T-helper 1 cell treated with Interleukin-12 subunit alpha and Interleukin-12 subunit beta and Interleukin-4 antibody, amounts not matched to agents 30 μg/mL and 1 μg/mL, for 36 hours (primary cell): ENCODE measurements around the gene MAT2A.
A peak's percentile ranks its signal among the peaks of the same experiment; 100 is the strongest.

Experiments
- H3K27ac Mint-ChIP-seq: one replicate; pipeline ENCODE4 v1.8.0; 2021; ENCODE audit warnings: mild to moderate bottlenecking, mixed read lengths
- H3K27me3 Mint-ChIP-seq: one replicate; pipeline ENCODE4 v1.8.0; 2021; ENCODE audit warnings: low read depth, mixed read lengths
- H3K36me3 Mint-ChIP-seq: one replicate; pipeline ENCODE4 v1.8.0; 2021; ENCODE audit warnings: low read depth, mixed read lengths
- H3K4me1 Mint-ChIP-seq: one replicate; pipeline ENCODE4 v1.8.0; 2021; ENCODE audit warnings: low read depth, mixed read lengths
- H3K4me3 Mint-ChIP-seq: one replicate; pipeline ENCODE4 v1.8.0; 2021; ENCODE audit warnings: mild to moderate bottlenecking, moderate library complexity, mixed read lengths
- H3K9me3 Mint-ChIP-seq: one replicate; pipeline ENCODE4 v1.8.0; 2021; ENCODE audit warnings: mixed read lengths

MAT2A gene

DNA sequence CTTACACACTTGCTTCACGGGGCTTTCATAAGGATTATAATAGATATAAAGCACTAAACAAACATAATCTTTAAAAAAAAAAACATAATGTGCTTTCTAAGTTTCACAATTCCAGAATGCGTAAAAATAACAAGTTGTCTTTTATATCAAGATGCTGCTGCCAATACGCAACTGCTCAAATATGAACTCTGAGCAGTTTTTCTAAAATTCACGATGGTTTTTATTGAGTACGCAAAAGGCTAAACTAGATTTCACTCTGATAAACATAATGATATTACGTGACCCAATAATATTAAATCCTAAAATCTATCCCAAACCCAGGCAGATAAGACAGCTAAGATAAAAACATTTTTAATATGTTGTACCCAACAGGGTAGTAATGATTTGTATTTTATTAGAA, 24.6 kb upstream of the MAT2A start:
- Mint-ChIP-seq H3K4me3 (no peak overlapping the region), H3K4me1 (no peaks in the 10 kb centered on the region), H3K27ac (no peak overlapping the region), H3K9me3 (no peaks in the 10 kb centered on the region), H3K36me3 (no peaks in the 10 kb centered on the region), H3K27me3 (peaks cover 11% of the 10 kb centered on the region)

DNA sequence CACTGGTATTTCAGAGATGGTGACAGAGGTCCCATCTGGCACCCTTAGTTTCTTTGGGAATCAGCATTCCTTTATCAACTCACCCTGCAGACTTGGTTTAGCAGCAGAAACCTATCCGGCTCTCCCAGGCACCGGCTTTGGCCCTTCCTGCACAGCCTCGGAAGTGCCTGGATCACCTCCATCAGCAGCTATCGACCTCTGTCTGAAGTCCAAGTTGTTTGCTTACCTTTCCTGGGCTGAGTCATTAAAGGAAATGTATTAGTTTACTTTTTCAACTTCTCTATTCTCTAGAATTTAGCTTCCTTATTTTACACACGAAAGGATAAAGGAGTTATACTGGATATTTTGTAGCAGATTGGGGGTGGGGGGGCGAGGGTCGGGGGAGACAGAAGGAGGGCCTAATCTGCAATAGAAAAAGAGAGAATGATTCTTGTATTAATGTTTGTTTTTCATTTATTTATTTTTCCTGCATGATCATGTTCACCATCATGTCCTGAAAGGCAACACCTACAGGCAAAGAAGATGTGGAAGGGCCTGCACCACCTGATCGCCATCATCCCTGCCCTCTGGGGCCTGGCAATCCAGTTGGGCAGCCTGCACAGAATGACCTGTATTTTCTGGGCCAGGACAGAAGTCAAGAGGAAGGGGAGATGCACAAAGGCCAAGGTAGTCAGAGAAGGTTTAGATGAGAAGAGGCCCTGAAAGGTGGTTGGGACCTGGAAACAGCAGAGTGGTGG, 22.1 kb upstream of the MAT2A start:
- peaks cover 11% of the 10 kb centered on the region for H3K27me3 Mint-ChIP-seq
- H3K9me3 Mint-ChIP-seq, result no peaks in the 10 kb centered on the region
- peak overlapping the region; percentile 59 for H3K27ac Mint-ChIP-seq
- no peaks in the 10 kb centered on the region for H3K4me1 Mint-ChIP-seq
- H3K4me3 Mint-ChIP-seq, result no peak overlapping the region
- H3K36me3 Mint-ChIP-seq, result no peaks in the 10 kb centered on the region

DNA sequence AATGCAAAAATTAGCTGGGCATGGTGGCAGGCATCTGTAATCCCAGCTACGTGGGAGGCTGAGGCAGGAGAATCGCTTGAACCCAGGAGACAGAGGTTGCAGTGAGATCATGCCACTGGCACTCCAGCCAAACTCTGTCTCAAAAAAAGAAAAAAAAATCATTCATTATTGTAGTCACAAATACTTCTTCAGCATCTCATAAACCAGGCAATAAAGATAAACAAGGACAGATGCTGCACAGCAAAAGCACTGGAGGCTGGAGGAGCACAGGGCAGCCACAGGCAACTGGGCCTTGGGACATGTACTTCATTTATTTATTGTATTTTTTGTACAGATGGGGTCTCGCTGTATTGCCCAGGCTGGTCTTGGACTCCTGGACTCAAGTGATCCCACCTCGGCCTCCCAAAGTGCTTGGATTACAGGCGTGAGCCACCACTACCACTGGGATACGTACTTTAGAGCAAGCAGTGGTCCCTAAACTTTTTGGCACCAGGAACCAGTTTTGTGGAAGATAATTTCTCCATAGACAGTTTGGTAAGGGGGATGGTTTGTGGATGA, 16.8 kb upstream of the MAT2A start:
- Mint-ChIP-seq H3K4me3 (no peak overlapping the region), H3K36me3 (no peaks in the 10 kb centered on the region)

DNA sequence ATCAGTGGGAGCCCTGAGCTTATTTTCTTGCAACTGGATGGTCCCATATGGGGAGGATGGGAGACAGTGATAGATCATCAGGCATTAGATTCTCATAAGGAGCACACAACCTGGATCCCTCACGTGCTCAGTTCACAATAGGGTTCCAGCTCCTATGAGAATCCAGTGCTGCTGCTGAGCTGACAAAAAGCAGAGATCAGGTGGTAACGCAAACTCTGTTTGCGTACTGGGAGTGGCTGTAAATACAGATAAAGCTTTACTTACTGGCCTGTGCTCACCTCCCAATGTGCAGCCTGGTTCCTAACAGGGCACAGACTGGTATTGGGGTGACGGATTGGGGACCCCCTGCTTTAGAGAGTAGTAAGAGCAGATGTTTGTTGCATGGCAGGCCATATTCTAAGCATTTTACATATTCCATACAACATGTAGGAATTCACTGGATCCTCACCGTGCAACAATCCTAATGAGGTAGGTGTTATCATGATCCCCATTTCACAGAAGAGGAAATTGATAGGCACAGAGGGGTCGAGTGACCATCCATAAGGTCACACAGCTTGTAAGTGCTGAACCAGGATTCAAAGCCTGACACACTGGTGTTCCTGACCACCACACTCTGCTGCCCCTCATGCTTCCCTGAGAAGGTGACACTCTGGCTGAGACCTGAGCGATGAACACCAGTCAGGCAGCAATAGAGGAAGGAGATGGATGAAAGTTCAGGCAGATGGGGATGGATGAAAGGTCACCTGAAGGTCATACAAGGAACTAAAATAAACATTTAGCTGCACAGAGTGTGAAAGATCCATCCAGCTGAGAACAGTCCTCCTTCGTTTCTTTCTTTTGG, 15.7 kb upstream of the MAT2A start:
- no peak overlapping the region for H3K4me3 Mint-ChIP-seq
- H3K9me3 Mint-ChIP-seq, result no peaks in the 10 kb centered on the region
- no peaks in the 10 kb centered on the region for H3K36me3 Mint-ChIP-seq
- H3K27me3 Mint-ChIP-seq, result peaks cover 19% of the 10 kb centered on the region
- H3K4me1 Mint-ChIP-seq, result no peaks in the 10 kb centered on the region
- no peak overlapping the region for H3K27ac Mint-ChIP-seq

More for the DNA sequence above, 16.8 kb upstream of the MAT2A start:
- Mint-ChIP-seq H3K4me1 (no peaks in the 10 kb centered on the region), H3K9me3 (no peaks in the 10 kb centered on the region), H3K27me3 (peaks cover 16% of the 10 kb centered on the region), H3K27ac (no peak overlapping the region)

DNA sequence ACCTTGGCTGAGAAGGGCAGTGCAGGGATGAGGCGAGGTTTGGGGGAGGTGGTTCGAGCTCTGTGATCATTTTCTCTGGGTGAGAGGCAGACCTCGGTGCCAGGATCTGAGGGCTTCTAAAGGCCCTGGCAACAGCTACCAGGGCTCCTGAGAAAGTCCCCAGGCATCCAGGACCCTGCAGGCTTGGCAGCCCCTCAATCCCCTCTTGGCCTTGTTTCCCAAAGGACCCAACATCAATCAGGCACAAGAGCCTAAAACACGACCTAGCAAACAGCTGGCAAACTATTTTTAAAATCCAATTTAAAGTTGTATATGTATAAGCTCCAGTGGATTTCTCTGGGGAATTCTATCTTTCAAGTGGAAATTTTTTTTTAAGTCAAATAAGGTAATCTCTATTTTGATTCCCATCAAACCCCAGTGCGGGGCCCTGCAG, 15.0 kb upstream of the MAT2A start:
- Mint-ChIP-seq H3K27ac (no peak overlapping the region), H3K9me3 (no peaks in the 10 kb centered on the region), H3K27me3 (peaks cover 22% of the 10 kb centered on the region), H3K4me3 (no peak overlapping the region), H3K4me1 (no peaks in the 10 kb centered on the region), H3K36me3 (no peaks in the 10 kb centered on the region)

DNA sequence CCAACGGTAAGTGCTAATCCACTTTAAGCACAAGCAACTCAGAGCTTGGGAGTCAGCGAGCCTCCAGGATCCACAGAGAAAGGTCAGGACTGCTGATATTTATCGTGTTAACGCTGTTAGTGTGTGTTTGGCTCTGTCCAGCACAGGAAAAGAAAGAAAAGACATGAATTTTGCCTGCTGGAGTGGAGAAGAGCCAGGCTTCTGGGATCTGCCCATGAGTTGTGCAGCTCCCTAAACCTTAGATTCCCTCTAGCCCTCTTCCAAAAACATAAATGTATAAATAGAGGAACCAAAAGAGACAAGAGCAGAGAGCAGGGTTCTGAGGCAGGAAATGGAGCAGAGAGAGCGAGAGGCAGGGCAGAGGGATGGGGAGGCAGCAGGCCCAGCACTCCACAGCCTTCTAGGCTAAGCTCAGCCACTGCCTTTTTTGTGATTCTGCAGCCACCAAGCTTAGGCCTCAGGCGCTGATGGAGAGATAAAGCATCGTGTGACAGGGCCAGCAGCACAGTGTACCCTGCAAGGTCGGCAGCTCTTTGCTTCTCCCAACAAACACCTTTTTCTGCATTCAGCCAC, 14.5 kb upstream of the MAT2A start:
- Mint-ChIP-seq H3K36me3 (no peaks in the 10 kb centered on the region), H3K27ac (no peak overlapping the region), H3K4me1 (no peaks in the 10 kb centered on the region), H3K27me3 (peaks cover 22% of the 10 kb centered on the region), H3K4me3 (no peak overlapping the region), H3K9me3 (no peaks in the 10 kb centered on the region)

DNA sequence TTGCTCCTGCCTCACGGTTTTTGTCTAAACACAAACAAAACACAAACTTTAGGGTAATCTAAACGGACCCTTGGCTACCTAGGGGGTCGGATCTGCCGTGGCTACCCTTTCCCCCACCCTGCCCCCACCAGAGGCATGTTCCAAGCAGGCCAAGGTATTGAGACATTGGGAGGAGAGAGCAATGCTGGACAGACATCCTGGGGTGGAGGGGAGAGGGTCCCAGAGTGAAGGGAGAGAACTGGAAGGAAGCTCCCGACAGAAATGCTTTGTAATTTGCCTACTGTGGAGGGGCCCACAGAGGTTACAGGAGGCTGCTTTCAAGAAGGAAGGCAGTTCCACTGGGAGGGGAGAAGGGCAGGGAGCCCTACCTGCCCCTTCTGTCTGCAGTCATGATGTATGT, 13.9 kb upstream of the MAT2A start:
- Mint-ChIP-seq H3K4me1 (no peaks in the 10 kb centered on the region), H3K36me3 (no peaks in the 10 kb centered on the region), H3K27me3 (peaks cover 22% of the 10 kb centered on the region), H3K9me3 (no peaks in the 10 kb centered on the region), H3K4me3 (no peak overlapping the region), H3K27ac (no peak overlapping the region)

DNA sequence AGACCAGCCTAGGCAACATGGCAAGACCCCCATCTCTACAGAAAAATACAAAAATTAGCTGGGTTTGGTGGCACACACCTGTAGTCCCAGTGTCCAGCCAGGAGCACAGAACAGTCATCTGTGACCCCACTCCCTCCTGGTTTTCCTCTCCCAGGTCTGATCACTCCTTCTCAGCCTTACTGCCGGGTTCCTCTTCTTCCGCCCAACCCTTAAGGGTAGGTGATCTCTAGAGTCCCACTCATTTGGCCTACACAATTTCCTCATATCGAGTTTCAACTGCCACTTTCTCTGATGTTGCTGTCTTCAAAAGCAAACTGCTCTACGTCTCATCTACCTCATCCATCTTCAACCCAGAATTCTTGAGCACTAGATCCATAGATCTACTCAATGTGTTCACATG, 13.4 kb upstream of the MAT2A start:
- Mint-ChIP-seq H3K27ac (no peak overlapping the region), H3K27me3 (peaks cover 22% of the 10 kb centered on the region), H3K4me1 (no peaks in the 10 kb centered on the region), H3K36me3 (no peaks in the 10 kb centered on the region), H3K4me3 (no peak overlapping the region), H3K9me3 (no peaks in the 10 kb centered on the region)

DNA sequence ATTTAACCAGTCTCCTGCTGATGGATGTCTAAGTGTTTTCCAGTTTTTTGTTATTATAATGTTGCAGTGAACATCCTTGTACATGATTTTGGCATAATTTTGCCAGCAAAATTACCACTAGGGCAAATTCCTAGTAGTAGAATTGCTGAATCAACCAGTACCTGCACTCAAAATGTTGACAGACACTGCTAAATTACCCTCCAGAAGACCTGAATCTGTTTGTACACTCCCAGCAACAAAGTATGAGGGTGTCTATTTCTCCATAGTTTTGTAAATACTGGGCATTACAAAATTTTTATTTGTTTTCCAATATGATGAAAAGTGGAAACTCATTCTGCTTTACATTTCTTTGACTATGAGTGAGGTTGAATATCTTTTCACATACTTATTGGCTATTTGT, 11.2 kb upstream of the MAT2A start:
- Mint-ChIP-seq H3K4me1 (no peaks in the 10 kb centered on the region), H3K4me3 (no peak overlapping the region), H3K9me3 (no peaks in the 10 kb centered on the region), H3K27me3 (peaks cover 22% of the 10 kb centered on the region), H3K27ac (no peak overlapping the region), H3K36me3 (no peaks in the 10 kb centered on the region)

DNA sequence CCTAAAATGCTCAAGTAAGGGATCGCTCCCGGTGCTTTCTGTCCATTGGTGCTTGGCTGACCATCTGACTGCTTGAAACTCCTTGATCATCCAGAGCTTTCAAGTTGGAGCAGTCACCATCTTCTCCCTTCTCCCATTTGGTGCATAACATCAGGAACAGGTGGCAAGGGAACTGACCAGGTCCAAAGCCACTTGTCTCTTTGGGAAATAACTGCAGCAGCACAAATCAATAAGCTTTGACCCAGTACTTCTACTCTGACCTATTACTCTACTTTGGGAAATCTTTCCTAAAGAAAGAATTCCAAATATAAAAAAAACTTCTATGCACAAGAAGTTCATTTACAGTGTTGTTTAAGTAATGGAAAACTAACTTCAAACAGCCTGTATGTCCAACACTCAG, 10.6 kb upstream of the MAT2A start:
- H3K4me3 Mint-ChIP-seq, result no peak overlapping the region
- H3K27me3 Mint-ChIP-seq, result peaks cover 22% of the 10 kb centered on the region
- no peak overlapping the region for H3K27ac Mint-ChIP-seq
- H3K4me1 Mint-ChIP-seq, result no peaks in the 10 kb centered on the region
- H3K36me3 Mint-ChIP-seq, result no peaks in the 10 kb centered on the region
- H3K9me3 Mint-ChIP-seq, result no peaks in the 10 kb centered on the region

DNA sequence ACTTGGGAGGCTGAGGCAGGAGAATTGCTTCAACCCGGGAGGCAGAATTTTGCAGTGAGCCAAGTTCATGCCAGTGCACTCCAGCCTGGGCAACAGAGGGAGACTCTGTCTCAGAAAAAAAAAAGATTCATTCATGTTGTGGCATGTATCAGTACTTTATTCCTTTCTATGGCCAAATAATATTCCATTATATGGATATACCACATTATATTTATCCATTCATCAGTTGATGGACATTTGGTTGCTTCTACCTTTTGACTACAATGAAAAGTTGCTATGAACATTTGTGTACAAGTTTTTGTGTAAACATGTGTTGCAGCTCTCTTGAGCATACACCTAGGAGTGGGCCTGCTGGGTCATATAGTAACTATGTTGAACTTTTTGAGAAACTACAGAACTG, 9.2 kb upstream of the MAT2A start:
- Mint-ChIP-seq H3K27me3 (peaks cover 21% of the 10 kb centered on the region), H3K9me3 (no peaks in the 10 kb centered on the region), H3K4me3 (no peak overlapping the region), H3K36me3 (no peaks in the 10 kb centered on the region), H3K4me1 (no peaks in the 10 kb centered on the region), H3K27ac (no peak overlapping the region)

DNA sequence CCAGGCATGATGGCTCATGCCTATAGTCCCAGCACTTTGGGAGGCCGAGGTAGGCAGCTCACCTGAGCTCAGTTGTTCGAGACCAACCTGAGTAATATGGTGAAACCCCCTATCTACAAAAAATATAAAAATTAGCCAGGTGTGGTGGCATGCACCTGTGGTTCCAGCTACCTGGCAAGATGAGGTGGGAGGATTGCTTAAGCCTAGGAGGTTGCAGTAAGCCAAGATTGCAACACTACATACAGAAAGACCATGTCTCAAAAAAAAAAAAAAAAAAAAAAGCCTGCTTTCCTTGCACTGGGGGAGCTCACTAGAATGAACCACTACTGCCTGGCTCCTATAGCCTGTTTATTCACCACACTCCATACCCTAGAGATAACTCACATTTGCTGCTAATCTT, 7.4 kb upstream of the MAT2A start:
- H3K4me3 Mint-ChIP-seq, result no peak overlapping the region
- H3K27me3 Mint-ChIP-seq, result peaks cover 14% of the 10 kb centered on the region
- no peaks in the 10 kb centered on the region for H3K36me3 Mint-ChIP-seq
- H3K9me3 Mint-ChIP-seq, result no peaks in the 10 kb centered on the region
- no peak overlapping the region for H3K27ac Mint-ChIP-seq
- peaks cover 4% of the 10 kb centered on the region for H3K4me1 Mint-ChIP-seq

DNA sequence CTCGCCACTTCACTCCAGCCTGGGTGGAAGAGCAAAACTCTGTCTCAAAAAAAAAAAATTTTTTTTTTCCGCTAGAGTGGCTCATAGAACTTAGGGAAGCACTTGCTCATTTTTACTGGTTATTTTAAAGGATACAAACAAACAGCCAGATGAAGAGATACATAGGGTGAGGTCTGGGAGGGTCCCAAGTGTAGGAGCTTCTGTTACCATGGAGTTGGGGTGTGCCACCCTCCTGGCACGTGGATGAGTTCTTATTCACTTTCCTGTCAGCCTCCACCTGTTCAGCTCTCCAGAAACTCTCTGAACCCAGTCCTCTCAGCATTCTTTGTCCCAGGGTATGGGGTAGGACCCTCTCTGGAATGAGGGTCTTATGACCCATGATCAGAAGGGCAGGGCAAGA, 4.9 kb upstream of the MAT2A start:
- Mint-ChIP-seq H3K9me3 (no peaks in the 10 kb centered on the region), H3K27ac (no peak overlapping the region), H3K27me3 (no peaks in the 10 kb centered on the region), H3K4me3 (no peak overlapping the region), H3K36me3 (no peaks in the 10 kb centered on the region), H3K4me1 (peaks cover 12% of the 10 kb centered on the region)

DNA sequence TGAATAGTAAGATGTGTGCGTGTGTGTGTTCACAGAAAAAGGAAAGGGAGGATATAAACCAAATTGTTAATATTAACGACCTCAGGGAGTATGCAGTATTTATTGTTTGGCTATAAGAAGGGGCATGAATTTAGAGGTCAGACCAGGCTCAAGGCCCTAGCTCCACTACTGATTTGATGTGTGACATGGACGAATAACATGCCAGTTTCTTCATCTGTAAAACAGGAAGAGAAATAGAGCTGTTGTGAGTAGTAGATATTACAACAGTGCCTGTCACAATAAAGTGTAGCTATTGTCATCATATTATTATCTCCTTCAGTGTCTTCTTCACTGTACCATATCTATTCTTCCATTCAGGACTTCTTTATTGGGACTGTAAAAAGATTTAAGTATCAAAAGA, 4.1 kb upstream of the MAT2A start:
- H3K4me3 Mint-ChIP-seq, result no peak overlapping the region
- H3K36me3 Mint-ChIP-seq, result peaks cover 3% of the 10 kb centered on the region
- H3K27ac Mint-ChIP-seq, result no peak overlapping the region
- no peaks in the 10 kb centered on the region for H3K27me3 Mint-ChIP-seq
- H3K9me3 Mint-ChIP-seq, result no peaks in the 10 kb centered on the region
- H3K4me1 Mint-ChIP-seq, result peaks cover 13% of the 10 kb centered on the region

DNA sequence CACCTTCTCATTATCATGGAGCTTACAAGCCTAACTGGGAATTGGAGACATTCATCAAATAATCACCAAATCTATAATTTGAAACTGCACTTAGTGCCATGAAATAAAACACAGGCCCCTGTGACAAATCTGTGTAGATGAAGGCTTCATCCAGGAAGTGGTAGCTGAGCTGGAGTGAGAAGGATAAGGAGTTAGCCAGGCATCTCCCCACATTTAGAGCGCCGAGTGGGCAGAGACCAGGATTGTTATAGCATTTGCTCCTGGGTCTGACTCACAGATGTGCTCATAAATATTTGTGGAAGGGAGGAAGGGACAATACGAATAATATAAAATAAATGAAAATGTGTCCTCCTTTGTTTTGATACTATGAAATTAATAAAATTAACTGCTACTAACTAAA, 2.5 kb upstream of the MAT2A start:
- no peaks in the 10 kb centered on the region for H3K9me3 Mint-ChIP-seq
- H3K4me3 Mint-ChIP-seq, result no peak overlapping the region
- H3K27ac Mint-ChIP-seq, result no peak overlapping the region
- H3K4me1 Mint-ChIP-seq, result peaks cover 28% of the 10 kb centered on the region
- peaks cover 19% of the 10 kb centered on the region for H3K36me3 Mint-ChIP-seq
- no peaks in the 10 kb centered on the region for H3K27me3 Mint-ChIP-seq
